Lower leg skin (tissue), 4 donors: ENCODE results near the gene OXCT1. TPM values are rescaled to one million over a fixed set of nuclear protein-coding genes. Genes with fewer than 3 reads are reported as not detected.
"Not testable (repeated sequence)": the region's sequence is repeated elsewhere in the genome, so short reads cannot be mapped to it uniquely, and the experiment has no call there.

Experiments
- DNase-seq, 2 donors: peaks; one replicate each; pipeline ENCODE4 v3.0.0-alpha.2; 2019; ENCODE audit warnings: low spot score in 2 of 2
- H3K4me3 ChIP-seq: fragments of 200-600 bp; sonication (generic); 2 replicates; pipeline ENCODE4 v1.5.1; 2017; ENCODE audit warnings: mild to moderate bottlenecking, low read depth; ENCODE audit not compliant: poor library complexity, severe bottlenecking
- CTCF ChIP-seq, 3 donors: fragments of 450-650 bp; IDR thresholded peaks; one replicate each; pipeline ENCODE4 v1.5.1; 2016; ENCODE audit warnings: antibody characterized with exemption in 3 of 3, mild to moderate bottlenecking in 3 of 3, moderate library complexity in 2 of 3
- POLR2A ChIP-seq, 2 donors: fragments of 450-650 bp; IDR thresholded peaks; one replicate each; pipeline ENCODE4 v1.6.1; 2016 to 2017; ENCODE audit warnings: antibody characterized with exemption in 2 of 2, mild to moderate bottlenecking in 1 of 2, moderate library complexity in 1 of 2
- WGBS, 2 donors: methylation state at CpG; one replicate each; pipeline ENCODE4 v1.1.5; 2018; 5-methylcytosine and 5-hydroxymethylcytosine counted together
- intact Hi-C: fragments of 100-400 bp; cut with DNase I; formaldehyde crosslinking; loops from one replicate; pipeline ENCODE4 v1.15.0; 2023; ENCODE audit warnings: low total_unique reads
- total RNA-seq, 4 donors: library from RNA; depleted of rRNA; stranded (reverse); fragments of >200 nt; gene quantifications; one replicate each; pipeline ENCODE4 v1.1.0, GENCODE V29; 2016

OXCT1 gene
- total RNA-seq, 4 donors from 2014 or later, result 19.0 to 28.8 (median 20.9) TPM

DNA sequence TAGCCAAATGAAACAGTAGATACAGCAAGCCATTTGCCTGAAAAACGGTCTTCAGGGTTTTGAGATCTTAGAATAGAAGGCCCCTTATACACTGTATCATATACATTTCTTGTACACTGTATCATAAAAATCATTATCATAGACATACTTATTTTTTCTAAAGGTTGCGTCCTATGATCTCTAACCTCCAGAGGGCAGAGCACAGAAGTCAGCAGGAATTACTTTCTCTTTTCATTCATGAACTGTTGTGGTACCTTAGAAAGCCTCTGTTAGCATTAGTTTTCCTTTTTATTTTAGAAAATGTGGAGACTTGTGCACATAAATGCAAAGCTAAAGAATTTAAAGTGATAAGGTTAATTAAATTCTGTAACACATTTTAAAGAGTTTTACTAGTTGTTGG lies 115.4 kb downstream of the OXCT1 start:
- no peak overlapping the region for H3K4me3 ChIP-seq
- DNase-seq, result no peak
- intact Hi-C loops, result no loop called here
- TF ChIP-seq CTCF (IDR thresholded peaks at IDR 0.05) (no peak), POLR2A (IDR thresholded peaks at IDR 0.05) (no peak)
- 91 to 92% methylated on average over 2 of the region's 2 CpGs for WGBS, 2 donors

DNA sequence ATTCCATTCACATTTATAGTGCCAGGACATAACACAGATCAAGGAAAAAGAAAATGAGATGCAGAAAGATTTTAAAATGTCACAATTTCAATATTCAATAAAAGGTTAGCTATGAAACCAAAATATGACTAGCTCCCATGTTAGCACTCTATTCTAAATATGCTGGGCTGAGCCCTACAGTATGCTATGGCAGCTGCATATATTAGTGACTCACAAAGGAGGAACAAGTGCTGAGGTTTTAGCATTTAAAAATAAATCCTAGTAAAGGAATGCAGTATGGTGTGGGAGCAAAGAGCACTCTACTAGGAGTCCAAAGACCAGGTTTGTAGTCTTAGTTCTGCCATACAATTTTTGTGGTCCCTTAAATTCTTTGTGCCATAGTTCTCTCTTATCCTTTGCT lies 118.4 kb downstream of the OXCT1 start:
- intact Hi-C loops, result no loop called here
- TF ChIP-seq CTCF (IDR thresholded peaks at IDR 0.05) (no peak), POLR2A (IDR thresholded peaks at IDR 0.05) (no peak)
- no peak overlapping the region for H3K4me3 ChIP-seq
- DNase-seq, result no peak

GRCh38 chr5:41748631-41749030 lies 121.6 kb downstream of the OXCT1 start:
- DNase-seq, result no peak
- TF ChIP-seq CTCF (IDR thresholded peaks at IDR 0.05) (no peak), POLR2A (IDR thresholded peaks at IDR 0.05) (no peak)
- intact Hi-C loops, result no loop called here
- WGBS, 2 donors, result 84% methylated on average over 2 of the region's 2 CpGs
- H3K4me3 ChIP-seq, result no peak overlapping the region

GRCh38 chr5:41747708-41748107 lies 122.5 kb downstream of the OXCT1 start:
- 100% methylated on average over 1 of the region's 1 CpG for WGBS, 2 donors
- no peak overlapping the region for H3K4me3 ChIP-seq
- TF ChIP-seq POLR2A (IDR thresholded peaks at IDR 0.05) (no peak), CTCF (IDR thresholded peaks at IDR 0.05) (no peak)
- no peak for DNase-seq
- intact Hi-C loops, result no loop called here

GRCh38 chr5:41747301-41747700 lies 122.9 kb downstream of the OXCT1 start:
- DNase-seq, result no peak
- no peak for TF ChIP-seq CTCF (IDR thresholded peaks at IDR 0.05)
- TF ChIP-seq POLR2A (IDR thresholded peaks at IDR 0.05), result no peak
- intact Hi-C loops, result no loop called here
- H3K4me3 ChIP-seq, result no peak overlapping the region
- 47 to 53% methylated on average over 1 of the region's 1 CpG for WGBS, 2 donors

DNA sequence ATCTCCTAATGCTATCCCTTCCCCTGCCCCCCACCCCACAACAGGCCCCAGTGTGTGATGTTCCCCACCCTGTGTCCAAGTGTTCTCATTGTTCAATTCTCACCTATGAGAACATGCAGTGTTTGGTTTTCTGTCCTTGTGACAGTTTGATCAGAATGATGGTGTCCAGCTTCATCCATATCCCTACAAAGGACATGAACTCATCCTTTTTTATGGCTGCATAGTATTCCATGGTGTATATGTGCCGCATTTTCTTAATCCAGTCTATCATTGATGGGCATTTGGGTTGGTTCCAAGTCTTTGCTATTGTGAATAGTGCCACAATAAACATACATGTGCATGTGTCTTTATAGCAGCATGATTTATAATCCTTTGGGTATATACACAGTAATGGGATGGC lies 127.6 kb downstream of the OXCT1 start:
- intact Hi-C loops, H3K4me3 ChIP-seq, DNase-seq: not testable (repeated sequence)
- WGBS, 2 donors, result 100% methylated on average over 1 of the region's 1 CpG
